ENCODE data around the gene FGF14. TPM values are rescaled to one million over a fixed set of nuclear protein-coding genes. Genes with fewer than 3 reads are reported as not detected.

Gene FGF14
- total RNA-seq, 1 donor from 2014 or later: 0.22 TPM

DNA sequence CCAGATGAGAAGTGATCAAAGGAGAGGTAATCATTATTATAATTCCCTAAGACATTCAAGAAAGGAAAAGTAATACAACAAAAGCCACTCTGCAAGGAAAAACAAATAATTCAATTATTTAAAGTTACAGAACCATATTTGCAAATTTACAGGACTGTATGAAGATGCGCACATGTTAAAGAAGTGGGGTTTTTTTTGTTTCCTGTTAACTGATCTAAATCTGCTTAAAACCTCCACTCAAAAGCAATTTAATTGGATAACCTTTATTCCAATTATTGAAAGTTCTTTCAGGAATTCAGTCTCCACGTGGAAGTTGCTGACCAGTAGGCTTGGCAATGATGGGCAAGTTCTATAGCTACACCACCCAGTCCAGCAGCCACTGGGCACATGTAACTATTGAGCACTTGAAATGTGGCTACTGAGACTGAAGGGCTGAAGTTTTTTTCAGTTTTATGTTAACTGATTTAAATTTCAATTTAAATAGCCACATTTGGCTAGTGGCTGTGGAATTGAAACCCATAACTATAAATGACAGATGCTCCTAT lies 232.3 kb downstream of the FGF14 start:
- TF ChIP-seq, protein P1, sequence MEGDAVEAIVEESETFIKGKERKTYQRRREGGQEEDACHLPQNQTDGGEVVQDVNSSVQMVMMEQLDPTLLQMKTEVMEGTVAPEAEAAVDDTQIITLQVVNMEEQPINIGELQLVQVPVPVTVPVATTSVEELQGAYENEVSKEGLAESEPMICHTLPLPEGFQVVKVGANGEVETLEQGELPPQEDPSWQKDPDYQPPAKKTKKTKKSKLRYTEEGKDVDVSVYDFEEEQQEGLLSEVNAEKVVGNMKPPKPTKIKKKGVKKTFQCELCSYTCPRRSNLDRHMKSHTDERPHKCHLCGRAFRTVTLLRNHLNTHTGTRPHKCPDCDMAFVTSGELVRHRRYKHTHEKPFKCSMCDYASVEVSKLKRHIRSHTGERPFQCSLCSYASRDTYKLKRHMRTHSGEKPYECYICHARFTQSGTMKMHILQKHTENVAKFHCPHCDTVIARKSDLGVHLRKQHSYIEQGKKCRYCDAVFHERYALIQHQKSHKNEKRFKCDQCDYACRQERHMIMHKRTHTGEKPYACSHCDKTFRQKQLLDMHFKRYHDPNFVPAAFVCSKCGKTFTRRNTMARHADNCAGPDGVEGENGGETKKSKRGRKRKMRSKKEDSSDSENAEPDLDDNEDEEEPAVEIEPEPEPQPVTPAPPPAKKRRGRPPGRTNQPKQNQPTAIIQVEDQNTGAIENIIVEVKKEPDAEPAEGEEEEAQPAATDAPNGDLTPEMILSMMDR (IDR thresholded peaks at IDR 0.05): no peak
- Mint-ChIP-seq H3K27ac (ENCODE audit: unreplicated experiment) (no peak overlapping the region), H3K4me3 (ENCODE audit: unreplicated experiment) (no peak overlapping the region), H3K36me3 (ENCODE audit: low read depth) (no peaks in the 10 kb centered on the region), H3K9me3 (ENCODE audit: low read depth) (peaks cover 2% of the 10 kb centered on the region), H3K27me3 (ENCODE audit: low read depth) (peaks cover 18% of the 10 kb centered on the region), H3K4me1 (ENCODE audit: low read depth) (no peaks in the 10 kb centered on the region)
- no peak for DNase-seq (ENCODE audit: low spot score)

DNA sequence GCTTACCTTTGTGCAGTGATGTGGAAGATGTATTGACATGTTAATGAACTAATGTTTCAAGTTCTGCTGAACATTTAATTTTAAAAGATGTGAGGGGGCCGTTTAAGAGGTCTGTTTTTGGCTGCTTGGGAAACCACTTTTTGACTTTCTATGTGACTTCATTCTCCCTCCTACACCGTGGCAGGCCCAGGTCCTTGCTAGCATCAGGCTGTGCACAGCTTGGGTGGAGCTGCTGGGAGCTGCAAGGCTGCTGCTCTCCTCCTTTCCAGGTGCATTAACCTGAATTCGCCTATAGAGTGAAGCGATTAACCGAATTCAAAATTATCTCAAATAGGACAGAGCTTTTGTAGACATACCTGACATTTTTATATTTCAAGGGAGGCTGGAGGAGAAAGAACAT lies 249.1 kb downstream of the FGF14 start:
- DNase-seq (ENCODE audit: low spot score): no peak
- no peaks in the 10 kb centered on the region for H3K36me3 Mint-ChIP-seq (ENCODE audit: low read depth)
- H3K4me3 Mint-ChIP-seq (ENCODE audit: unreplicated experiment): no peak overlapping the region
- peaks cover 3% of the 10 kb centered on the region for H3K9me3 Mint-ChIP-seq (ENCODE audit: low read depth)
- TF ChIP-seq, protein P1 (IDR thresholded peaks at IDR 0.05): no peak
- no peak overlapping the region for H3K27ac Mint-ChIP-seq (ENCODE audit: unreplicated experiment)
- peaks cover 11% of the 10 kb centered on the region for H3K27me3 Mint-ChIP-seq (ENCODE audit: low read depth)
- H3K4me1 Mint-ChIP-seq (ENCODE audit: low read depth): no peaks in the 10 kb centered on the region

DNA sequence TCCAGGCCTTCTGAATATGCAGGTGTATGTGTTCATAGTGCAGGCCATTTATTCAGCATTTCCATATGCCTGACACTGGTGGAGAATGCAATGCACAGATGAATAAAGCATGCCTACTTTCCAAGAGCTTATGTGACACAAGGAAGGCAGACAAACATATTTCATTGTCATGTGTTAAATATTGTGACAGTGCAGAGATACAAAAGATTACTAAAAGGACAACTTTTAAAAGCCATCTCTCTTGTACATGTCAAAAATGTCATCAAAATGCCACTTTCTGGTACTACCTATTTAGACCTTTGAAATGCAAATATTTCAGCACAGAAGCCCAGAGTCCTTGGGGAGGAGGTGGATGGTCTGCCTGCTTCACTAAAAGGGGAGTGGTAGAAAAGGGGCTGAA lies 254.5 kb downstream of the FGF14 start:
- Mint-ChIP-seq H3K36me3 (ENCODE audit: low read depth) (no peaks in the 10 kb centered on the region), H3K27me3 (ENCODE audit: low read depth) (peaks cover 15% of the 10 kb centered on the region), H3K27ac (ENCODE audit: unreplicated experiment) (no peak overlapping the region), H3K4me1 (ENCODE audit: low read depth) (no peaks in the 10 kb centered on the region), H3K9me3 (ENCODE audit: low read depth) (no peaks in the 10 kb centered on the region), H3K4me3 (ENCODE audit: unreplicated experiment) (no peak overlapping the region)
- TF ChIP-seq, protein P1 (IDR thresholded peaks at IDR 0.05): no peak
- no peak for DNase-seq (ENCODE audit: low spot score)

DNA sequence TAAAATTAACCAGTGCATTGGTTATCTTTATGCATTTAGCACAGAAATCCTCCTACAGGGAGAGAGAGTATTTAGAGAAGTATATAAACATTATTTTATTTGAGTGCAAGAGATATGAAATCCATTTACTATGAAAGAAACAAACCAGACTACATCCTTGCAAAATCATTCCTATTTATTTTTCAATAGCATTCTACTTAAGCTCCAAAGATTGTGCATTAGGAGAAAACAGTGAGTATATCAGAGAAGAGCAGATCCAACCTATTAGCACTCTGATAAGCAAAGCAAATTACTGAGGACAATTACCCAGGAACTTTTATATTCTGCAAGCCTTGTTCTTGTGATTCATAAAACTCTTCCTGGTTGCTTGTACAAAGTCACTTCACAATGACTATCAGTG lies 256.1 kb downstream of the FGF14 start:
- Mint-ChIP-seq H3K27me3 (ENCODE audit: low read depth) (peaks cover 13% of the 10 kb centered on the region), H3K4me1 (ENCODE audit: low read depth) (no peaks in the 10 kb centered on the region), H3K4me3 (ENCODE audit: unreplicated experiment) (no peak overlapping the region), H3K9me3 (ENCODE audit: low read depth) (no peaks in the 10 kb centered on the region), H3K27ac (ENCODE audit: unreplicated experiment) (no peak overlapping the region), H3K36me3 (ENCODE audit: low read depth) (no peaks in the 10 kb centered on the region)
- TF ChIP-seq, protein P1 (IDR thresholded peaks at IDR 0.05): no peak
- no peak for DNase-seq (ENCODE audit: low spot score)

DNA sequence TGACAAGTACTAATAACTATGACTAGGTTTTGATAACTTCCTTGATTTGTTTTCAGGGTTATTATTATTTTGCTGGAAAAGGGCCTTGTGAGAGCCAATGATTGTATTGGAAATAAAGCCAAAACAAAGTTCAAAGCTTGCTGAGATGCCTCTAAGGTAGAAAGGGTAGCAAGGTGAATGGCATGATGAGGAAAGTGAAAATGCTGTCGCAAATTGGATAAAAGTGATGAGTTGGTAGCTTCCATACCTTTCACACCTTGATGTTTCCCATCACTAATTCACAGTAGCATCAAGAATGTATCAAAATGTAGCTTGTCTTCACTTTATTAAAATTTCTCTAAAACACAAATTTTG lies 259.4 kb downstream of the FGF14 start:
- H3K27ac Mint-ChIP-seq (ENCODE audit: unreplicated experiment): no peak overlapping the region
- no peak overlapping the region for H3K4me3 Mint-ChIP-seq (ENCODE audit: unreplicated experiment)
- DNase-seq (ENCODE audit: low spot score): no peak
- no peaks in the 10 kb centered on the region for H3K4me1 Mint-ChIP-seq (ENCODE audit: low read depth)
- H3K9me3 Mint-ChIP-seq (ENCODE audit: low read depth): no peaks in the 10 kb centered on the region
- peaks cover 13% of the 10 kb centered on the region for H3K27me3 Mint-ChIP-seq (ENCODE audit: low read depth)
- H3K36me3 Mint-ChIP-seq (ENCODE audit: low read depth): no peaks in the 10 kb centered on the region
- TF ChIP-seq, protein P1 (IDR thresholded peaks at IDR 0.05): no peak

All from chondrocyte (in vitro differentiated cells).